ENCODE data around the gene CELF4. TPM values are rescaled to one million over a fixed set of nuclear protein-coding genes. Genes with fewer than 3 reads are reported as not detected.

Gene CELF4
- total RNA-seq, 1 donor from 2014 or later, result 0.22 TPM

- Mint-ChIP-seq H3K27ac (ENCODE audit: unreplicated experiment) (no peak overlapping the region), H3K27me3 (ENCODE audit: low read depth) (peaks cover 49% of the 10 kb centered on the region), H3K9me3 (ENCODE audit: low read depth) (peaks cover 2% of the 10 kb centered on the region), H3K4me3 (ENCODE audit: unreplicated experiment) (no peak overlapping the region), H3K4me1 (ENCODE audit: low read depth) (no peaks in the 10 kb centered on the region), H3K36me3 (ENCODE audit: low read depth) (no peaks in the 10 kb centered on the region)
- DNase-seq (ENCODE audit: low spot score), result no peak
- no peak for TF ChIP-seq CTCF (IDR thresholded peaks at IDR 0.05)
Observed at GRCh38 chr18:37381554-37381953, 184.0 kb downstream of the CELF4 start.

GRCh38 chr18:37380546-37381110 is 185.0 kb downstream of the CELF4 start:
- Mint-ChIP-seq H3K4me3 (ENCODE audit: unreplicated experiment) (no peak overlapping the region), H3K27ac (ENCODE audit: unreplicated experiment) (no peak overlapping the region), H3K27me3 (ENCODE audit: low read depth) (peaks cover 55% of the 10 kb centered on the region), H3K9me3 (ENCODE audit: low read depth) (peaks cover 2% of the 10 kb centered on the region), H3K36me3 (ENCODE audit: low read depth) (no peaks in the 10 kb centered on the region), H3K4me1 (ENCODE audit: low read depth) (no peaks in the 10 kb centered on the region)
- DNase-seq (ENCODE audit: low spot score), result no peak
- no peak for TF ChIP-seq CTCF (IDR thresholded peaks at IDR 0.05)

GRCh38 chr18:37378336-37379010 is 187.1 kb downstream of the CELF4 start:
- DNase-seq (ENCODE audit: low spot score), result no peak
- TF ChIP-seq CTCF (IDR thresholded peaks at IDR 0.05), result no peak
- H3K9me3 Mint-ChIP-seq (ENCODE audit: low read depth), result peaks cover 2% of the 10 kb centered on the region
- no peaks in the 10 kb centered on the region for H3K4me1 Mint-ChIP-seq (ENCODE audit: low read depth)
- no peak overlapping the region for H3K4me3 Mint-ChIP-seq (ENCODE audit: unreplicated experiment)
- no peaks in the 10 kb centered on the region for H3K36me3 Mint-ChIP-seq (ENCODE audit: low read depth)
- peaks cover 59% of the 10 kb centered on the region for H3K27me3 Mint-ChIP-seq (ENCODE audit: low read depth)
- no peak overlapping the region for H3K27ac Mint-ChIP-seq (ENCODE audit: unreplicated experiment)

- no peak for DNase-seq (ENCODE audit: low spot score)
- no peak overlapping the region for H3K27ac Mint-ChIP-seq (ENCODE audit: unreplicated experiment)
- H3K36me3 Mint-ChIP-seq (ENCODE audit: low read depth), result no peaks in the 10 kb centered on the region
- no peak overlapping the region for H3K4me3 Mint-ChIP-seq (ENCODE audit: unreplicated experiment)
- no peaks in the 10 kb centered on the region for H3K4me1 Mint-ChIP-seq (ENCODE audit: low read depth)
- TF ChIP-seq CTCF (IDR thresholded peaks at IDR 0.05), result no peak
- no peaks in the 10 kb centered on the region for H3K9me3 Mint-ChIP-seq (ENCODE audit: low read depth)
- peaks cover 66% of the 10 kb centered on the region for H3K27me3 Mint-ChIP-seq (ENCODE audit: low read depth)
Observed at GRCh38 chr18:37375181-37375580, 190.4 kb downstream of the CELF4 start.

- Mint-ChIP-seq H3K27me3 (ENCODE audit: low read depth) (peaks cover 63% of the 10 kb centered on the region), H3K9me3 (ENCODE audit: low read depth) (no peaks in the 10 kb centered on the region), H3K36me3 (ENCODE audit: low read depth) (peaks cover 1% of the 10 kb centered on the region), H3K27ac (ENCODE audit: unreplicated experiment) (no peak overlapping the region), H3K4me1 (ENCODE audit: low read depth) (peaks cover 3% of the 10 kb centered on the region), H3K4me3 (ENCODE audit: unreplicated experiment) (no peak overlapping the region)
- no peak for DNase-seq (ENCODE audit: low spot score)
- no peak for TF ChIP-seq CTCF (IDR thresholded peaks at IDR 0.05)
Observed at GRCh38 chr18:37368110-37368954, 197.3 kb downstream of the CELF4 start.

Data from chondrocyte (in vitro differentiated cells).